ENCODE data around the gene TP53TG5. TPM values are rescaled to one million over a fixed set of nuclear protein-coding genes. Genes with fewer than 3 reads are reported as not detected.
A peak's percentile ranks its signal among the peaks of the same experiment; 100 is the strongest.

TP53TG5 gene
- total RNA-seq, 1 experiment from 2014 or later: not detected

- in situ Hi-C loops (cut with HindIII; ENCODE audit: low pct_unique_long_range_greater_than_20kb, low sequenced_read_pairs): no loop called here
These were observed 37.2 kb downstream of the TP53TG5 start for GRCh38 chr20:45340951-45341350.

GRCh38 chr20:45340236-45340847 lies 37.8 kb downstream of the TP53TG5 start:
- no peak for DNase-seq (ENCODE audit: low read depth, low spot score)
- in situ Hi-C loops (cut with HindIII; ENCODE audit: low pct_unique_long_range_greater_than_20kb, low sequenced_read_pairs): no loop called here

More at GRCh38 chr20:45340951-45341350, 37.2 kb downstream of the TP53TG5 start:
- no peak for DNase-seq (ENCODE audit: low read depth, low spot score)

GRCh38 chr20:45339799-45340198 lies 38.3 kb downstream of the TP53TG5 start:
- in situ Hi-C loops (cut with HindIII; ENCODE audit: low pct_unique_long_range_greater_than_20kb, low sequenced_read_pairs): no loop called here

GRCh38 chr20:45339084-45339483 lies 39.0 kb downstream of the TP53TG5 start:
- in situ Hi-C loops (cut with HindIII; ENCODE audit: low pct_unique_long_range_greater_than_20kb, low sequenced_read_pairs): no loop called here

More at GRCh38 chr20:45339799-45340198, 38.3 kb downstream of the TP53TG5 start:
- no peak for DNase-seq (ENCODE audit: low read depth, low spot score)

GRCh38 chr20:45338121-45339030 lies 39.7 kb downstream of the TP53TG5 start:
- no peak for DNase-seq (ENCODE audit: low read depth, low spot score)
- in situ Hi-C loops (cut with HindIII; ENCODE audit: low pct_unique_long_range_greater_than_20kb, low sequenced_read_pairs): no loop called here

More at GRCh38 chr20:45339084-45339483, 39.0 kb downstream of the TP53TG5 start:
- DNase-seq (ENCODE audit: low read depth, low spot score): no peak

- DNase-seq (ENCODE audit: low read depth, low spot score): no peak
- in situ Hi-C loops (cut with HindIII; ENCODE audit: low pct_unique_long_range_greater_than_20kb, low sequenced_read_pairs): no loop called here
These were observed 40.6 kb downstream of the TP53TG5 start for GRCh38 chr20:45337367-45338120.

- no peak for DNase-seq (ENCODE audit: low read depth, low spot score)
- in situ Hi-C loops (cut with HindIII; ENCODE audit: low pct_unique_long_range_greater_than_20kb, low sequenced_read_pairs): no loop called here
These were observed 41.4 kb downstream of the TP53TG5 start for GRCh38 chr20:45336530-45337366.

- no peak for DNase-seq (ENCODE audit: low read depth, low spot score)
- in situ Hi-C loops (cut with HindIII; ENCODE audit: low pct_unique_long_range_greater_than_20kb, low sequenced_read_pairs): no loop called here
These were observed 47.6 kb downstream of the TP53TG5 start for GRCh38 chr20:45330476-45330875.

GRCh38 chr20:45329497-45330319 lies 48.4 kb downstream of the TP53TG5 start:
- no peak for DNase-seq (ENCODE audit: low read depth, low spot score)
- in situ Hi-C loops (cut with HindIII; ENCODE audit: low pct_unique_long_range_greater_than_20kb, low sequenced_read_pairs): no loop called here

- in situ Hi-C loops (cut with HindIII; ENCODE audit: low pct_unique_long_range_greater_than_20kb, low sequenced_read_pairs): no loop called here
- no peak for DNase-seq (ENCODE audit: low read depth, low spot score)
These were observed 49.7 kb downstream of the TP53TG5 start for GRCh38 chr20:45328451-45328850.

GRCh38 chr20:45325371-45325770 lies 52.8 kb downstream of the TP53TG5 start:
- in situ Hi-C loops (cut with HindIII; ENCODE audit: low pct_unique_long_range_greater_than_20kb, low sequenced_read_pairs): no loop called here
- no peak for DNase-seq (ENCODE audit: low read depth, low spot score)

GRCh38 chr20:45323731-45324130 lies 54.4 kb downstream of the TP53TG5 start:
- in situ Hi-C loops (cut with HindIII; ENCODE audit: low pct_unique_long_range_greater_than_20kb, low sequenced_read_pairs): loop anchor here (25.0 kb wide), 1 partner anchor 439 kb away; no protein-coding TSS in a partner anchor
- no peak for DNase-seq (ENCODE audit: low read depth, low spot score)

GRCh38 chr20:45322952-45323383 lies 55.2 kb downstream of the TP53TG5 start:
- DNase-seq (ENCODE audit: low read depth, low spot score): peak; percentile 88
- in situ Hi-C loops (cut with HindIII; ENCODE audit: low pct_unique_long_range_greater_than_20kb, low sequenced_read_pairs): loop anchor here (25.0 kb wide), 1 partner anchor 439 kb away; no protein-coding TSS in a partner anchor

All from SK-MEL-5 (cell line).